ENCODE results near the gene DLGAP4. TPM values are rescaled to one million over a fixed set of nuclear protein-coding genes. Genes with fewer than 3 reads are reported as not detected.

DLGAP4 gene
- polyA plus RNA-seq, 1 experiment = 34.9 TPM

DNA sequence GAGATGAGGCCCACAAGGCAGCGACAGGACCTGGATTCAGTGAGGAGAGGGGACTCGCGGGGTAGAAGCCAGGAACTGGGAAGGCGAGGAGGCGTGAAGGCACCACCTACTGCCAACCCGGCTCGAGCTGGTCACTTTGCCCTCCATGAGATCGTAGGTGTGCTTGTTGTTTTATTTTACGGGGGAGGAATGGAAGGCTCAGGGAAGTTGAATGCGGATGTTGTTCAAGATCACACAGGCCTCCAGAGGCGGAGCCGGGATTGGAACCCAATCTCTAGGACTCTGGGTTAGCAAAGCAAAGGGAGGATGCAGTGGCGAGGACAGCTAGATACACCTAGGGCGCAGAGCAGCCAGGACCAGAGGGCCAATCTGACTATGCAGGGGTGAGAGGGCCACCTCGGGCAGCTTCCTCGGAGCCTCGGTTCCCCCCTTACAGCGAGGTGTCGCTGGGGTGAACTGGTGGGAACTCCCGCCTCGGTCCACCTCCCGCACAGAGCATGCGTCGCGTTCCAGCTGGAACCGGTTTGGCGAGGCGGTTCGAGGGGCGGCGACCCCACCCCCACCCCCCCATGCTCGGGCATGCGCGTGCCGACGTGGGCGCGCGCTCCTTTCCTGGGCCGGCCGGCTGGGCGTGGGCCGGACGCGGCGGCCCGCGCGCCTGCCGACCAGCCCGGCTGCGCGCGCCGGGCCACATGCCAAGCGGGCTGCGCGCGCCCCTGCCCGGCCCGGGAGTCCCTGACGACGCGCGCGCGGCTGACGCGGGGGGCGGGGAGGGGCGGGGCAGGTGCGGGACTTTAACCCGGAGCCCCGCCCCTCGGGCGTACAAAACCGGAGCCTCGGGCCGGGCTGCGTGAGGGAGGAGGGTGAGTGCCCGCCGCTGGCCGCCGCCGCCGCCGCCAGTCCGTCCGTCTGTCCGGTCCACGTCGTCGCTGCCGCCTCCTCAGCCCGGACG lies 154.8 kb downstream of the DLGAP4 start:
- no peaks in the 10 kb centered on the region for H3K27me3 ChIP-seq (ENCODE audit: control insufficient read depth, insufficient read depth, low read length)

DNA sequence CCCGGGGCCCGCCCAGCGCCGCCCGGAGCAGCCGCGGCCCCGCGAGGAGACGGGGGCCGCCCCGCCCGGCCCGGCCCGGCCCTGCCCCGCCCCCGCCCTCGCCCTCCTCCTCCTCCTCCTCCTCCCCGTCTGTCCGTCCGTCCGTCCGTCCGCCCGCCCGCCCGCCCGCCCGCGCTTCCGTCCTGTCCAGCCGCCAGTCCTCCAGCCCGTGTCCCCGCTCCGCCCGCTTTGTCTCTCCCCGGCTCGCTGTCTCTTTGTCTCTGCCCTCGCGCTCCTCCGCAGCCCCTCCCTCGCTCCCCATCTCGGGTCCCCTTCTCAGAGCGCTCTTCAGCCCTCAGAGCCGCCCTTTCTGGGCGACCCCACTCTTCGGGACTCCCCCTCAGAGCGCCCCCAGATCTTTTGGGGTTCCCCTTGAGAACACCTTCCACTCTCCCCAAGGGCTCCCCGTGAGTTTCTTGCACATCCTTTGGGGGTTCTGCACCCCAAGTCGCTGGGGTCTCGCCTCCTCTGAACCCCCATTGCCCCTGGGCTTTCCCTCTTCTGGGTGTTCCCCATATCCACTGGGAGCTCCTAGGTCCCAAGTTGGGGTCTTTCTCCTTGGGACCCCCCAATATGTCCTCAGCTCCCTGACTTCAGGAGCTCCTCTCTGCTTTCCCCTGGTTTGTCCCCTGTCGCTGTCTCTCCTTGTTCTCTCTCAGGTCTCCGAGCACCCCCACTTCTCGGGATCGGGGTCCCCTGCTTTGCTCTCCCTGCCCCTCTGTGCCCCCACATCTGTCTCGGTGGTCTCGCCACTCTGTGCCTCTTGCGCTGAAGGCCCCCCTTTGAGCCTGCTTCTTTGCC lies 155.7 kb downstream of the DLGAP4 start:
- no peak for DNase-seq (ENCODE audit: low read depth)
- no peaks in the 10 kb centered on the region for H3K27me3 ChIP-seq (ENCODE audit: control insufficient read depth, insufficient read depth, low read length)
- H3K4me3 ChIP-seq (ENCODE audit: low read depth, low read length) = peak overlapping the region; percentile 81
- ChIA-PET CTCF (interaction anchor here (0.9 kb wide), 1 partner anchor 79 kb away, joined by 4 read pairs; the partner anchor contains the start of gene MYL9), POLR2A (interaction anchor here (0.7 kb wide), 1 partner anchor 114 kb away, joined by 3 read pairs; no protein-coding TSS in a partner anchor)
- H3K36me3 ChIP-seq (ENCODE audit: control insufficient read depth, insufficient read depth, low read length) = no peaks in the 10 kb centered on the region
- TF ChIP-seq, protein P1, sequence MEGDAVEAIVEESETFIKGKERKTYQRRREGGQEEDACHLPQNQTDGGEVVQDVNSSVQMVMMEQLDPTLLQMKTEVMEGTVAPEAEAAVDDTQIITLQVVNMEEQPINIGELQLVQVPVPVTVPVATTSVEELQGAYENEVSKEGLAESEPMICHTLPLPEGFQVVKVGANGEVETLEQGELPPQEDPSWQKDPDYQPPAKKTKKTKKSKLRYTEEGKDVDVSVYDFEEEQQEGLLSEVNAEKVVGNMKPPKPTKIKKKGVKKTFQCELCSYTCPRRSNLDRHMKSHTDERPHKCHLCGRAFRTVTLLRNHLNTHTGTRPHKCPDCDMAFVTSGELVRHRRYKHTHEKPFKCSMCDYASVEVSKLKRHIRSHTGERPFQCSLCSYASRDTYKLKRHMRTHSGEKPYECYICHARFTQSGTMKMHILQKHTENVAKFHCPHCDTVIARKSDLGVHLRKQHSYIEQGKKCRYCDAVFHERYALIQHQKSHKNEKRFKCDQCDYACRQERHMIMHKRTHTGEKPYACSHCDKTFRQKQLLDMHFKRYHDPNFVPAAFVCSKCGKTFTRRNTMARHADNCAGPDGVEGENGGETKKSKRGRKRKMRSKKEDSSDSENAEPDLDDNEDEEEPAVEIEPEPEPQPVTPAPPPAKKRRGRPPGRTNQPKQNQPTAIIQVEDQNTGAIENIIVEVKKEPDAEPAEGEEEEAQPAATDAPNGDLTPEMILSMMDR (IDR thresholded peaks at IDR 0.05; ENCODE audit: insufficient read depth, low read depth, low read length) = no peak

More for the DNA sequence above, 154.8 kb downstream of the DLGAP4 start:
- no peak for DNase-seq (ENCODE audit: low read depth)
- Histone ChIP-seq H3K36me3 (ENCODE audit: control insufficient read depth, insufficient read depth, low read length) (no peaks in the 10 kb centered on the region), H3K4me3 (ENCODE audit: low read depth, low read length) (peak overlapping the region; percentile 81)
- TF ChIP-seq, protein P1 (IDR thresholded peaks at IDR 0.05; ENCODE audit: insufficient read depth, low read depth, low read length) = no peak
- ChIA-PET CTCF (no interaction called here), POLR2A (interaction anchor here (0.6 to 0.7 kb wide), 2 partner anchors 115 to 1320 kb away, joined by 3 to 5 read pairs; no protein-coding TSS in a partner anchor)

DNA sequence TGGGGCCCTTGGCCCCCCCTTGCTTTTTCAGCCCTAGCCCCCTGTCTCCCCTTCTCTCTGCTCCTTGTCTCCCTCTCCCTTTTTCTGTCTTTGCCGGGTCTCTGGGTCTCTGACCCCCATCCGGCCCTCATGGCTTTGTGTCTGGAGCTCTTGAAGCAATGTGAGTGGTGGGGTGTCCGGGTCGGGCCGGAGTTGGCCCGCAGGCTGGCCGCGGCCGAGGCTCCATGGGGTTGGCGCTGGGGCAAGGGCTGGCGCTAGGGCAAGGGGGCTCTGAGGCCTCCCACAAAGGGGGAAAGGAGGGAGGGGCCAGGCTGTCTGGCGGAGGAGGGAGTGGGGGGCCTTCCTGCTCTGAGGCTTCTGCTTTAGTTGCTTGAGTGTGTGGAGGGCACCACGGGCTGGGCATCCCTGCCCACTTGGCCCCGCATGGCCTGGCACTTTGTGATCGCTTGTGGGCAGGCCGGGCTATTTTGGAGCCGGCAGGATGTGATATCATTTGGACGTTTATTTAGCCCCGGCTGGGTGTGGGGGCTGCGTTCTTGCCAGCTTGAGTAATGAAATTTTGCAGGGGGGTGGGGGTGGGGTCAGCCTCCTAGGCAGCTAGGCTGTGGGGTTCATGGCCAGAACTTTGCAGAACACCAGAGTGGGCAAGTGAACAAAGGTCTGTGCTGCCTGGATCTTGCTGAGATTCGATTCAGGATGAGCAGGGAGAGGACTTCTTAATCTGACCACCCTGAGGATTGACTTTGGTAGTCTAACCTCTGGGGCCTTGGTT lies 156.5 kb downstream of the DLGAP4 start:
- ChIA-PET POLR2A (no interaction called here), CTCF (interaction anchor here (0.9 to 1.6 kb wide), 2 partner anchors 78 to 80 kb away, joined by 4 to 7 read pairs; partner anchors contain the start of gene MYL9)
- Histone ChIP-seq H3K36me3 (ENCODE audit: control insufficient read depth, insufficient read depth, low read length) (no peaks in the 10 kb centered on the region; the same call in 1 of the 2 replicates), H3K4me3 (ENCODE audit: low read depth, low read length) (peak overlapping the region; percentile 81), H3K27me3 (ENCODE audit: control insufficient read depth, insufficient read depth, low read length) (no peaks in the 10 kb centered on the region)
- DNase-seq (ENCODE audit: low read depth) = no peak
- TF ChIP-seq, protein P1 (IDR thresholded peaks at IDR 0.05; ENCODE audit: insufficient read depth, low read depth, low read length) = no peak

DNA sequence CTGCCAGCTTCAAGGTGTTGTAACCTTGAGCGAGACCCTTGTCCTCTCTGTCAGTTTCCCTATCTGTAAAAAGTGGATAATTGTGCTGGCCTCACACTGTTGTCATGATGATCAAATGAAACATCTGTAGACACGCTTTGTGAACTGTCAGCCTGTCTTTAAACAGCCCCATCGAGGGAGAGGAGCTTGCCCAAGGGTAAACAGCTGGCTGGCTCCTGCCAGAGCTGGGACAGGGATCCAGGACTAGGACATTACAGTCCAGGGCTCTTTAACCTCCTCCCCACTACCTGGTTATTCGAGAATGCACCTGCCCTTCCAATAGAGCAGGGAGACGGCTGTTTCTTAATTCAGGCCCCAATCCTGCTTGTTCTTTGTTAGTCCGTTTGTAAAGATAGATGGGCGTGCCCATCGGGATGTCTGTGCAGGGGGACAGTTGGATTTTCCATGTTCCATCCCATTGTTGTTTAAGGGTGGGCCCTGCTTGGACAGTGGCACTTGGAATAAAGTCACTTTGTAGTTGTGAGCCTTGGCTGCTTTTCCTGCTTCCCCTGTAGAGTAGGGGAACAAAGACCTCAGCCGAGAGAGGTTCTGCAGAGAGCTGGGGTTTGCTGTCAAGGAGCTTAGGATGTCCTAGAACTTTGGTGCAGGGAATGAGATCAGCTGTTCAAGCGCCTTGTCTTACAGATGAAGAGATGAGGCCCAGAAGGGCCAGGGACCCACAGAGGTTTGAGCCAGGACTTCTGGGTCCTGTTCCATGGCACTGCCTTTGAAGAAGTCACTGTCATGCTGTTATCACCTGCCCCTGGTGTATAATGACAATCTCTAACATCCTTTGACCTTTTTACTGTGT lies 157.3 kb downstream of the DLGAP4 start:
- TF ChIP-seq, protein P1 (IDR thresholded peaks at IDR 0.05; ENCODE audit: insufficient read depth, low read depth, low read length) = no peak
- DNase-seq (ENCODE audit: low read depth) = no peak
- Histone ChIP-seq H3K4me3 (ENCODE audit: low read depth, low read length) (peak overlapping the region; percentile 81), H3K27me3 (ENCODE audit: control insufficient read depth, insufficient read depth, low read length) (no peaks in the 10 kb centered on the region), H3K36me3 (ENCODE audit: control insufficient read depth, insufficient read depth, low read length) (no peaks in the 10 kb centered on the region; the same call in 1 of the 2 replicates)
- CTCF ChIA-PET = interaction anchor here (1.6 kb wide), 1 partner anchor 79 kb away, joined by 7 read pairs; no protein-coding TSS in a partner anchor
- POLR2A ChIA-PET = interaction anchor here (0.6 kb wide), 1 partner anchor 42 kb away, joined by 3 read pairs; no protein-coding TSS in a partner anchor
